Caco-2 (cell line): ENCODE results near the gene ZSCAN23. TPM values are rescaled to one million over a fixed set of nuclear protein-coding genes. Genes with fewer than 3 reads are reported as not detected.
"Not testable (repeated sequence)": the region's sequence is repeated elsewhere in the genome, so short reads cannot be mapped to it uniquely, and the experiment has no call there.

Source experiments
- BruUV-seq: library from RNA; stranded (reverse); fragments of 400-500 nt; replicated peaks from 2 replicates; lab custom pipeline; 2021; lab: Mats Ljungman, UMichigan
- CTCF ChIA-PET: fragments of 300-600 bp; sonication (Branson Sonifier 250); formaldehyde crosslinking; loops from one replicate; lab custom pipeline; 2022; ENCODE audit warnings: antibody characterized with exemption; lab: Charles Lee
- POLR2A ChIA-PET: fragments of 300-600 bp; sonication (Branson Sonifier 250); formaldehyde crosslinking; loops from one replicate; lab custom pipeline; 2022; ENCODE audit warnings: antibody characterized with exemption; lab: Charles Lee
- DNase-seq, 2 experiments: peaks; one replicate each; pipeline versions ENCODE4 v3.0.0 to v3.0.0-alpha.2; 2020 to 2022
- H3K27me3 ChIP-seq: replicated peaks from 2 replicates; pipeline ENCODE4 v1.6.0; 2011; ENCODE audit warnings: low read length; ENCODE audit not compliant: control insufficient read depth, insufficient read depth
- H3K36me3 ChIP-seq: 2 replicates; pipeline ENCODE4 v1.5.1; 2011; ENCODE audit warnings: low read length; ENCODE audit not compliant: control insufficient read depth, insufficient read depth
- H3K4me1 ChIP-seq: fragments of 250-450 bp; sonication (Bioruptor Pico); 2 replicates; pipeline ENCODE4 v1.5.1; 2020; ENCODE audit warnings: mild to moderate bottlenecking
- H3K4me3 ChIP-seq: 2 replicates; pipeline ENCODE4 v1.5.1; 2011; ENCODE audit warnings: low read depth, mild to moderate bottlenecking, control low read depth, low read length
- H3K9me3 ChIP-seq: fragments of 250-450 bp; sonication (Bioruptor Pico); 2 replicates; pipeline ENCODE4 v1.5.1; 2020; ENCODE audit warnings: mild to moderate bottlenecking, moderate library complexity
- H3K27ac Mint-ChIP-seq: one replicate; pipeline ENCODE4 v1.8.0; 2022; ENCODE audit warnings: mixed read lengths; ENCODE audit not compliant: unreplicated experiment
- H3K27me3 Mint-ChIP-seq: one replicate; pipeline ENCODE4 v1.8.0; 2022; ENCODE audit warnings: mixed read lengths; ENCODE audit not compliant: insufficient read depth, unreplicated experiment
- H3K36me3 Mint-ChIP-seq: one replicate; pipeline ENCODE4 v1.8.0; 2022; ENCODE audit warnings: mild to moderate bottlenecking, mixed read lengths; ENCODE audit not compliant: insufficient read depth, unreplicated experiment
- H3K4me1 Mint-ChIP-seq: one replicate; pipeline ENCODE4 v1.8.0; 2022; ENCODE audit warnings: low read depth, mixed read lengths; ENCODE audit not compliant: unreplicated experiment
- H3K4me3 Mint-ChIP-seq: one replicate; pipeline ENCODE4 v1.8.0; 2022; ENCODE audit warnings: mild to moderate bottlenecking, moderate library complexity, mixed read lengths; ENCODE audit not compliant: unreplicated experiment
- H3K9me3 Mint-ChIP-seq: one replicate; pipeline ENCODE4 v1.8.0; 2022; ENCODE audit warnings: mixed read lengths; ENCODE audit not compliant: unreplicated experiment
- CTCF ChIP-seq, 2 experiments: fragments of 200-600 bp in 1 of 2; IDR thresholded peaks; 1 replicate in 1 of 2; 2 replicates in 1 of 2; pipeline versions ENCODE4 v1.5.1 to v1.8.0; 2011 to 2022; ENCODE audit warnings: antibody characterized with exemption in 1 of 2, control low read depth in 1 of 2, inconsistent platforms in 1 of 2, low read depth in 1 of 2, low read length in 1 of 2, mild to moderate bottlenecking in 1 of 2, moderate library complexity in 1 of 2; ENCODE audit not compliant: insufficient read depth in 1 of 2, severe bottlenecking in 1 of 2, unreplicated experiment in 1 of 2
- intact Hi-C: fragments of 100-400 bp; cut with micrococcal nuclease; formaldehyde crosslinking; loops from one replicate; pipeline ENCODE4 v1.10.0; 2022; ENCODE audit not compliant: unreplicated experiment
- total RNA-seq: library from RNA; stranded (reverse); gene quantifications from 2 replicates; pipeline ENCODE4 v1.2.3, GENCODE V29; 2022

Gene ZSCAN23
- total RNA-seq, 1 experiment from 2014 or later, result not detected

- POLR2A ChIA-PET, result no interaction called here
- H3K9me3 Mint-ChIP-seq, result no peaks in the 10 kb centered on the region
- Histone ChIP-seq H3K4me1 (no peaks in the 10 kb centered on the region), H3K27me3 (no peaks in the 10 kb centered on the region; the same call in 1 of the 2 replicates), H3K9me3 (no peaks in the 10 kb centered on the region), H3K36me3 (no peaks in the 10 kb centered on the region), H3K4me3 (no peak overlapping the region)
- intact Hi-C loops, result no loop called here
- TF ChIP-seq CTCF (IDR thresholded peaks at IDR 0.05; ENCODE audit: insufficient read depth in 1 of 2, low read depth in 1 of 2, low read length in 1 of 2, severe bottlenecking in 1 of 2, unreplicated experiment in 1 of 2), result no peak
- no peak overlapping the region for H3K27ac Mint-ChIP-seq
- H3K4me1 Mint-ChIP-seq, result no peaks in the 10 kb centered on the region
- no peak for DNase-seq
- BruUV-seq, result no TSS peak
- H3K27me3 Mint-ChIP-seq, result peaks cover 11% of the 10 kb centered on the region
- H3K36me3 Mint-ChIP-seq, result peaks cover 9% of the 10 kb centered on the region
- no peak overlapping the region for H3K4me3 Mint-ChIP-seq
- CTCF ChIA-PET, result no interaction called here
Measured at GRCh38 chr6:28478518-28478917, 35.2 kb upstream of the ZSCAN23 start.

- H3K27ac Mint-ChIP-seq, result no peak overlapping the region
- Histone ChIP-seq H3K9me3 (no peaks in the 10 kb centered on the region), H3K36me3 (no peaks in the 10 kb centered on the region), H3K4me3 (no peak overlapping the region), H3K27me3 (no peaks in the 10 kb centered on the region), H3K4me1 (no peaks in the 10 kb centered on the region)
- no TSS peak for BruUV-seq
- H3K27me3 Mint-ChIP-seq, result peaks cover 6% of the 10 kb centered on the region
- no peaks in the 10 kb centered on the region for H3K4me1 Mint-ChIP-seq
- H3K9me3 Mint-ChIP-seq, result peaks cover 9% of the 10 kb centered on the region
- CTCF ChIA-PET, result no interaction called here
- TF ChIP-seq CTCF (IDR thresholded peaks at IDR 0.05; ENCODE audit: insufficient read depth in 1 of 2, low read depth in 1 of 2, low read length in 1 of 2, severe bottlenecking in 1 of 2, unreplicated experiment in 1 of 2), result no peak
- peak overlapping the region; percentile 67 for H3K4me3 Mint-ChIP-seq
- POLR2A ChIA-PET, result no interaction called here
- intact Hi-C loops, result no loop called here
- peaks cover 9% of the 10 kb centered on the region for H3K36me3 Mint-ChIP-seq
- peak in 1 of 2 experiments; percentile 44 for DNase-seq
Measured at GRCh38 chr6:28474441-28475219, 31.3 kb upstream of the ZSCAN23 start.

- DNase-seq, H3K36me3 Mint-ChIP-seq, H3K36me3 ChIP-seq, H3K27me3 ChIP-seq, H3K27me3 Mint-ChIP-seq, H3K4me1 Mint-ChIP-seq, H3K27ac Mint-ChIP-seq, H3K4me3 Mint-ChIP-seq, H3K4me3 ChIP-seq, H3K9me3 Mint-ChIP-seq, BruUV-seq, H3K4me1 ChIP-seq, CTCF ChIA-PET, POLR2A ChIA-PET, intact Hi-C loops, H3K9me3 ChIP-seq: not testable (repeated sequence)
Measured at GRCh38 chr6:28469153-28469745, 26.0 kb upstream of the ZSCAN23 start.
